ENCODE data around the gene ATG4A. TPM values are rescaled to one million over a fixed set of nuclear protein-coding genes. Genes with fewer than 3 reads are reported as not detected.

ATG4A gene
- total RNA-seq, 6 experiments from 2014 or later: 11.7 to 16.4 (median 12.1) TPM

GRCh38 chrX:108178143-108178498 lies 86.5 kb downstream of the ATG4A start:
- Histone ChIP-seq H3K36me3 (no peaks in the 10 kb centered on the region), H3K4me3 (no peak overlapping the region), H3K4me1 (no peaks in the 10 kb centered on the region), H3K27me3 (no peaks in the 10 kb centered on the region), H3K9me3 (no peaks in the 10 kb centered on the region), H3K27ac (no peak overlapping the region)
- DNase-seq (no peak), ATAC-seq (no peak)
- TF ChIP-seq POLR2A (IDR thresholded peaks at IDR 0.05): no peak
- TF ChIP-seq, protein P1, sequence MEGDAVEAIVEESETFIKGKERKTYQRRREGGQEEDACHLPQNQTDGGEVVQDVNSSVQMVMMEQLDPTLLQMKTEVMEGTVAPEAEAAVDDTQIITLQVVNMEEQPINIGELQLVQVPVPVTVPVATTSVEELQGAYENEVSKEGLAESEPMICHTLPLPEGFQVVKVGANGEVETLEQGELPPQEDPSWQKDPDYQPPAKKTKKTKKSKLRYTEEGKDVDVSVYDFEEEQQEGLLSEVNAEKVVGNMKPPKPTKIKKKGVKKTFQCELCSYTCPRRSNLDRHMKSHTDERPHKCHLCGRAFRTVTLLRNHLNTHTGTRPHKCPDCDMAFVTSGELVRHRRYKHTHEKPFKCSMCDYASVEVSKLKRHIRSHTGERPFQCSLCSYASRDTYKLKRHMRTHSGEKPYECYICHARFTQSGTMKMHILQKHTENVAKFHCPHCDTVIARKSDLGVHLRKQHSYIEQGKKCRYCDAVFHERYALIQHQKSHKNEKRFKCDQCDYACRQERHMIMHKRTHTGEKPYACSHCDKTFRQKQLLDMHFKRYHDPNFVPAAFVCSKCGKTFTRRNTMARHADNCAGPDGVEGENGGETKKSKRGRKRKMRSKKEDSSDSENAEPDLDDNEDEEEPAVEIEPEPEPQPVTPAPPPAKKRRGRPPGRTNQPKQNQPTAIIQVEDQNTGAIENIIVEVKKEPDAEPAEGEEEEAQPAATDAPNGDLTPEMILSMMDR (IDR thresholded peaks at IDR 0.05): no peak
- 78% methylated on average over 3 of the region's 7 CpGs for WGBS (ENCODE audit: insufficient coverage, low coverage, low lambda C conversion rate, missing lambda C conversion rate)
- intact Hi-C loops (cut with DNase I): no loop called here

- no peak overlapping the region for H3K4me3 ChIP-seq
- no peak for TF ChIP-seq POLR2A (IDR thresholded peaks at IDR 0.05)
- TF ChIP-seq, protein P1 (IDR thresholded peaks at IDR 0.05): no peak
- no peaks in the 10 kb centered on the region for H3K36me3 ChIP-seq
- no peaks in the 10 kb centered on the region for H3K27me3 ChIP-seq
- H3K27ac ChIP-seq: no peak overlapping the region
- intact Hi-C loops (cut with DNase I): no loop called here
- DNase-seq: no peak
- no peaks in the 10 kb centered on the region for H3K4me1 ChIP-seq
- 15% methylated on average over 2 of the region's 4 CpGs for WGBS (ENCODE audit: insufficient coverage, low coverage, low lambda C conversion rate, missing lambda C conversion rate)
- H3K9me3 ChIP-seq: no peaks in the 10 kb centered on the region
- peak in 1 of 4 donors; percentile 46 for ATAC-seq
Observed at GRCh38 chrX:108186811-108187210, 95.2 kb downstream of the ATG4A start.

GRCh38 chrX:108198420-108198819 lies 106.8 kb downstream of the ATG4A start:
- H3K27me3 ChIP-seq: no peaks in the 10 kb centered on the region
- H3K9me3 ChIP-seq: no peaks in the 10 kb centered on the region
- no peak for DNase-seq
- intact Hi-C loops (cut with DNase I): no loop called here
- 57% methylated on average over 1 of the region's 1 CpG for WGBS (ENCODE audit: insufficient coverage, low coverage, low lambda C conversion rate, missing lambda C conversion rate)
- no peaks in the 10 kb centered on the region for H3K36me3 ChIP-seq
- no peak overlapping the region for H3K27ac ChIP-seq
- H3K4me3 ChIP-seq: no peak overlapping the region
- no peaks in the 10 kb centered on the region for H3K4me1 ChIP-seq
- no peak for ATAC-seq
- TF ChIP-seq POLR2A (IDR thresholded peaks at IDR 0.05): no peak
- TF ChIP-seq, protein P1 (IDR thresholded peaks at IDR 0.05): no peak

DNA sequence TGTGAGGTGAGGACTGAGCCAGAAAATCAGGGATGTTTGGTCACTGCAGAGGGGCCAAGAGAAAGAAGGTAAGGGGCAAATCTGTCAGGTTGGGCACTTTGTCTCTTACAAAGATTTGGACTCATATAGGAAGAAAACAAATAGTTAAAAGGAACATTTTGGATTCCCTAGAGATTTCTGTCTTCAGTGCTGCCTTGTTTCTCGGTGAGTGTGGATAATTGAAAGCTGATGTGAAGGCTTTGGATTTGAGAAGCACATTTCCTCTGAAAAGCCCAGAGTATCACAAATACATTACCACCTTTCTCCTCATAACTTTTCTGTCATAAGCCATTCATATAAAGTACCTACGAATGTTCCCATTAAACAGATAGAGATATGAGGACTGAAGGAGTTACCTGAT lies 107.5 kb downstream of the ATG4A start:
- DNase-seq: no peak
- ATAC-seq: no peak
- Histone ChIP-seq H3K9me3 (no peaks in the 10 kb centered on the region), H3K4me3 (no peak overlapping the region), H3K4me1 (no peaks in the 10 kb centered on the region), H3K36me3 (no peaks in the 10 kb centered on the region), H3K27me3 (no peaks in the 10 kb centered on the region), H3K27ac (no peak overlapping the region)
- WGBS (ENCODE audit: insufficient coverage, low coverage, low lambda C conversion rate, missing lambda C conversion rate): 17% methylated on average over 2 of the region's 2 CpGs
- TF ChIP-seq POLR2A (IDR thresholded peaks at IDR 0.05): no peak
- intact Hi-C loops (cut with DNase I): no loop called here

DNA sequence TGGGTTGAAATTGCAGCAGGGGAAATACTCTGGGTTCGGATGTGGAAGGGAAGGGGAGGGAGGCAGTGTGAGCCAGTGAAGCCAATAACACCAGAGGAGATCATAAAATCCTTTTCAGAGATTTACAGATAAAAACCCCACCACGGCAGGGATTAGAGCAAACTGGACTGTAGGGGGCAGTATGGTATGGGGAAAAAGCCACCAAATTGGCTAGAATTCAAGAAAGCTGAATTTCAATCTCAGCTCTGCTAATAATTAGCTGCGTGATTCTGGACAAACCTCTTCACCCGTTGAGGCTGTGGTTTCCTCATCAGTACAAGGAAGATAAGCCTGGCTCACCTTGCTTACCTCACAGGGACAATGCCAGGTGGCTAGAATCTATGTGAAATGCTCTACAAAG lies 108.1 kb downstream of the ATG4A start:
- no peaks in the 10 kb centered on the region for H3K27me3 ChIP-seq
- H3K4me3 ChIP-seq: no peak overlapping the region
- no peaks in the 10 kb centered on the region for H3K4me1 ChIP-seq
- 5% methylated on average over 4 of the region's 4 CpGs for WGBS (ENCODE audit: insufficient coverage, low coverage, low lambda C conversion rate, missing lambda C conversion rate)
- no peak for DNase-seq
- H3K9me3 ChIP-seq: no peaks in the 10 kb centered on the region
- no peak for TF ChIP-seq POLR2A (IDR thresholded peaks at IDR 0.05)
- TF ChIP-seq, protein P1 (IDR thresholded peaks at IDR 0.05): peak; percentile 38 to 61 (median 44)
- no peak overlapping the region for H3K27ac ChIP-seq
- no peaks in the 10 kb centered on the region for H3K36me3 ChIP-seq
- peak; percentile 46 to 69 (median 56) for ATAC-seq
- intact Hi-C loops (cut with DNase I): no loop called here

Measured in right lobe of liver (tissue), 6 donors.